Raji (cell line): ENCODE results near the gene CHD1.

ENCODE experiments used
- POLR2A ChIP-seq: IDR thresholded peaks from 2 replicates; pipeline ENCODE4 v1.6.1; 2011; ENCODE audit warnings: low read depth, low read length, control low read depth; ENCODE audit not compliant: insufficient read depth

Gene CHD1

DNA sequence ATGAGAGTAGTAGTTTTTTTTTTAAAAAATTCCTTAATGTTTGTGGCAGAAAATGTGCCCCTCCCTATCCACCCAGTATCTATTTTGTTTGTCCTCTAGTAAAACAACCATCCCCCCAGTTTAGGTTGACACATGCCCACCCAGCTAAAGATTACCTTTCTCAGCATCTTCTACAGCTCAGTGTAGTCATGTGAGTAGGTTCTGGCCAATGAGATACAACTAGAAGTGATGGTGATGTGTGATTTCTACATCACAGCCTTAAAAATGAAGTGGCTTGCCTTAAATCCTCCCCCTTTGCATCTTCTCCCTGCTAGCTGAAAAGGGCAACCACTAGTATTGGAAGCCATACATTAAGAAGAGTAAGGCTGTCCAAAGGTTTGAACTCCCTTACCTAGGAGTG, 14.9 kb downstream of the CHD1 start:
- TF ChIP-seq POLR2A, result no peak

DNA sequence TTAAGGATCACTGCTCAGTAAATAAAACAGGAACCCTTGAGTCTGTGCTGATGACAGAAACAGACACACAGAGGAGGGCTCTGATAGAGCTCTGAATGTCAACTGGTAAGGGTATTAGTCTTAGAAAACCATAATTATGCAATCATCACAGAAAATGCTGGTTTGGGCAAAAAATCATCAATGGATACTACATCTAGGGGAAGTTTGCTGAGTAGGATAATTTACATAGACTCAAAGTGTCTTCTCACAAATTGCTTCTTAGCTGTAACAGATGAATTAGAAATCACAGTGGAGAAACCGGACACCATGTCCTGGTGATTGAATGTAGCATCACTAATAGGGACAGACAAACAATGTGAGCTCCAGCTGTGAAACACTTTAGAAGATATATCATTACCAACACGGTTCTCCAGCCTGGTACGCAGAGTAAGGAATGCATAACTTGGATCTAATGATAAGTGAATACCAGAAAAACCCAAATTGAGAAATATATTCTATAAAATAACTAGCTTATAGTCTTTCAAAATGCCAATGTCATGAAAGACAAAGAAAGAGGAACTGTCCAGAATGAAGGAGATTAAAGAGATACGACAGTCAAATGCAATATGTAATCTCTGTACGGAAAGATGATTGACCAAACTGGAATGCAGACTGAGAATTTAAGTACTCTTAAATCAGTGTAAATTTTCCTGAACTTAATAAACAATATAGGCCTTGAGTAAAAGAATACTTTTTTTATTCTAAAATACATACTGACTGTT, 17.3 kb downstream of the CHD1 start:
- no peak for TF ChIP-seq POLR2A

DNA sequence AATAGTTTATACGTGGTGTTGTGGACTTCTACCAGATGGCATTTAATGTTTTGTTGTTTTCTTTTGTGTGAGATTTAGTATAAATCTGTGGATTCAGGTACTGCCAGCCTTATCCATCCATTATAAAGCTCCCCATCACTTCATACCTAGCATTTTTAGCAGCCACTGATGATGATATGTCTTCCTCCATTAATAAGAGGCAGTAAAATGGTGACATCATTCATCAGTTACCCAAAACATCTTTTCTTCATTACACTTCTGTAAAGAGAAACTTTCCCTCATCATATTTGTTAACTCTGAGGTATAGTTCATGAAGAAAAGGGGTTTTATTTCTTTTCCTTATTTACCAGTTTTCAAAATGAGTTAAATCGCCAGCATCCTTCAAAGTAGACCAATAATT, 19.4 kb downstream of the CHD1 start:
- TF ChIP-seq POLR2A, result no peak

GRCh38 chr5:98907951-98908350, 20.9 kb downstream of the CHD1 start:
- TF ChIP-seq POLR2A, result no peak

GRCh38 chr5:98906756-98907355, 22.0 kb downstream of the CHD1 start:
- TF ChIP-seq POLR2A, result no peak

DNA sequence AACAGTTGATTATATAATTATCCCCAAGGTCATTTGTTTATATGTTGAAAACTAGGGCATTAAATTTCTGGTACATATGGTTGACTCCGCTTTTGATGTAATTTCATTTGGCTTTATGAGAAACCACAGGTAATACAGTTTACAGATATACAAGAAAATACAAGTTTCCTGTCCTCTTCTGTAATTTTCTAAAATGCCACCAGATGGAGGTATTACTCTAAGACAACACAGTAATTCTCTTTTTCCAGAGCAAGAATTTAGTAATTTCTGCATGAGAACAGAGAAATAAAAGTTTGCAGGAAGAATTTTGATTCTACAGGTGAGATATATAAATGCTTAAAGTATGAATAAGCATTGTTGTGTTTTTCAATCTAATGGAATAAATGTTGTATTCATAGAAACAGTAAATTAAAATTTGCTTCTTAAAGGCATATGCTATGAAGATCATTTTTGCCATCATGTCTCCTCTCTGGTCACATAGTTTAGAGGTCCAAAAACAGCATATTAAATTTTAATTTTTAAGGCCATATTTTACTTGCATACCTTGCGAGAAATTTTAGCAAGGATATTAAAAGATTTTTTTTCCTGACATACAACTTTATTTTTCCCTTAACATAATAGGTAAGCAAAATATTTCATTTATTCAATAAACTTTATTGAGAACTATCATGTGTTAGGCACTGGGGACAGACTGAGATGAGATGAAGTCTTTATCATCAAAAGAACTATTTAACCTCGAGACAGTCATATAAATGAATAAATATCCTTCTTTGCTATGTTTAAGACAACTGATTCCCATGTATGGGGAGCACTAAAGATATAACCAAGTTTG, 22.7 kb downstream of the CHD1 start:
- TF ChIP-seq POLR2A, result no peak

- TF ChIP-seq POLR2A, result no peak
Observed at GRCh38 chr5:98904780-98905179, 24.0 kb downstream of the CHD1 start.

- no peak for TF ChIP-seq POLR2A
Observed at GRCh38 chr5:98902733-98903132, 26.1 kb downstream of the CHD1 start.

DNA sequence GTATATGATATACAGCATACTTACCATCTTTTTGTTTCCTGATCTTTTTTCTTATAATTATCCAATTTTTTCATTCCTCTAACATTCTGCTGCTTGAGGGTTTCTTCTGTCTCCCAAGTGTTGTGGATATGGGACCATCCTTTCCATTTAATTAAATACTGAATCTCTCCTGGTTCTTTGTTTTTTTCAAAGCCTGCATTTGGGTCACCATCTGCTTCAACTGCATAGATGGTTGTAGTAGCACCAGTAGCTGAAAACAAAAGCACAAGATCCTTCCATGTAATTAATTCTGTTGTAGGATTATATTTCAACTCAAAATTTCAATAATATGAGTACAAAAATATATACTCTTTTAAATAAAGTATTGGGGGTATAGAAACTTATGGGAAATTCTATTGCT, 29.4 kb downstream of the CHD1 start:
- TF ChIP-seq POLR2A, result no peak

DNA sequence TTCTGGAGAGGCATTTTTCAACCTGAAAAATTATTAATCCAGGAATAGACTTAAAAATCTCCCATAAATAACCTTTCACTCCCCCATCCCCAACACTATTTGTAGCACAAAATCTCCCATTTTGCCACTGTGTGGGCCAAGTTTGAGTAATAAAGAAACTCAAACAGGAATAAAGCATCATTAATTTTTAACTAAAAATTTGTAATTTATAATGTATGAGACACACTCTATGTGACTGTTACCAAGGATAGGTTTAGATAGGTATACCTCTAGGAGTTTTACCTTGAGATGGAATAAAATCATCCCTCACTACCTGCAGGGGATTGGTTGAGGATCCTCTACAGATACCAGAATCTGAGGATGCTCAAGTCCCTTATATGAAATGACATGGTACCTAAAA, 30.1 kb downstream of the CHD1 start:
- no peak for TF ChIP-seq POLR2A

DNA sequence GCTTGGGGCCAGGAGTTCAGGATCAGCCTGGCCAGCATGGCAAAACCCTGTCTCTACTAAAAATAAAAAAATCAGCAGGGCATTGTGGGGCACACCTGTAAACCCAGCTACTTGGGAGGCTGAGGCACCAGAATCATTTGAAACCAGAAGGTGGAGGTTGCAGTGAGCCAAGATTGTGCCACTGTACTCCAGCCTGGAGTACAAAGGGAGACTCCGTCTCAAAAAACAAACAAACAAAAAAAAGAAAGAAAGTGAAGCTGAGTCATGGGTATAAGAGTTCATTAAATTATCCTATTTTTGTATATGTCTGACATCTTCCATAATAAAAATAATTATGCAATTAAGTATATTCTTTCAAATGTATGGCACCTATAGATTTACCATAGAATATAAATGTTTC, 37.2 kb downstream of the CHD1 start:
- TF ChIP-seq POLR2A, result no peak

GRCh38 chr5:98880598-98880997, 48.2 kb downstream of the CHD1 start:
- no peak for TF ChIP-seq POLR2A

DNA sequence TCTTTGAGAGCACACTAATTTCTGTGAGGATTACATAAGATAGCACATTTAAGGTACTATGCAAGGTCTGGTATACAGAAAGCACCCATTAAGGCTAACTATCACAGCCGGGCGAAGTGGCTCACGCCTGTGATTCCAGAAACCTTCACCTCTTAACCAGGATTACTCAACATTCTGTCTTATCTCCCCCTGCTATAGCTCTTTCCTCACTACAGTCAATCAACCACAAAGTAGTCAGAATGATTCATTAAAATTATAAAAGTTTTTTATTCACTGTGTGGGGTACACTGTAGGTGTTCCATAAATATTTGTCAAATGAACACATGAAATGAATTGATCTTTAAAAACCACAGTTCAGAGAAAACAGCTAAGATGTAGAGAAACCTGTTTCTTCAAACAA, 48.7 kb downstream of the CHD1 start:
- no peak for TF ChIP-seq POLR2A

GRCh38 chr5:98877600-98877999, 51.2 kb downstream of the CHD1 start:
- no peak for TF ChIP-seq POLR2A

DNA sequence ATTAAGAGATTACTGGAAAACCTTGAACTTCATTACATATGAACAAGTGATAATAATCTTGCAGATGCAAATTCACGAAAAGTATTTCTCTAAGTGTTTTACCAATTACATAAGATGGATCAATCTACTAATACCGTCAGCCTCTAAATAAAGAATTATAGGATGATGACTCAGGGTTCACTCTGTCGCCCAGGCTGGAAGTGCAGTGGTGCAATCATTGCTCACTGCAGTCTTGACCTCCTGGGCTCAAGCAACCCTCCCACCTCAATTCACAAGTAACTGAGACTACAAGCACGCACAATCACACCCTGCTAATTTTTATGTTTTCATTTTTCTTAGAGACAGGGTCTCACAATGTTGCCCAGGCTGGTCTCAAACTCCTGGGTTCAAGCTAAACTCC, 56.1 kb downstream of the CHD1 start:
- TF ChIP-seq POLR2A, result no peak

DNA sequence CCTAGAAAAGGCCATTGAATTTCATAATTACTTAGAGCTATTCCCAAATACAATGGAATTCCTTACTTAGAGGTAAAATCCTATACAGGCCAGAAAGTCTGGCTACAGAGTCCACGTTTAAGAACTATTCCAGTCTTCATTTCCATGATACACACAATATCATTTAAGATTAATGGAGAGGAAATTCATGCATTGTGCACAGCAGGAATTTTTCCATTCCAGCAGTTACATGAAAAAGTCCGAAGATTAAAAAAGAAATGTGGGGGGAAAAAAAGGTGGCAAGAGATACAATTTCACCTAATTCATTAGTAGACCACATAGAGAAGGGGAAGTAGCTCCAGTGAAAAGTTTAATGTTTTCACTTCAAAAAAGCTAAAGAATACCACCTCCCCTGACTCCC, 63.1 kb downstream of the CHD1 start:
- TF ChIP-seq POLR2A, result no peak
